Tongue (tissue), 2 donors: ENCODE data around the gene NCR1. TPM values are rescaled to one million over a fixed set of nuclear protein-coding genes. Genes with fewer than 3 reads are reported as not detected.
"Not testable (repeated sequence)": the region's sequence is repeated elsewhere in the genome, so short reads cannot be mapped to it uniquely, and the experiment has no call there.

Experiments
- DNase-seq: peaks from one replicate; pipeline ENCODE4 v3.0.0-alpha.2; 2015
- total RNA-seq: library from RNA; depleted of rRNA; stranded (reverse); fragments of >200 nt; gene quantifications from one replicate; pipeline ENCODE4 v1.2.3, GENCODE V29; 2014

Gene NCR1, protein sequence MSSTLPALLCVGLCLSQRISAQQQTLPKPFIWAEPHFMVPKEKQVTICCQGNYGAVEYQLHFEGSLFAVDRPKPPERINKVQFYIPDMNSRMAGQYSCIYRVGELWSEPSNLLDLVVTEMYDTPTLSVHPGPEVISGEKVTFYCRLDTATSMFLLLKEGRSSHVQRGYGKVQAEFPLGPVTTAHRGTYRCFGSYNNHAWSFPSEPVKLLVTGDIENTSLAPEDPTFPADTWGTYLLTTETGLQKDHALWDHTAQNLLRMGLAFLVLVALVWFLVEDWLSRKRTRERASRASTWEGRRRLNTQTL
- total RNA-seq, result not detected

GRCh38 chr19:54905803-54906511 lies at the start of gene NCR1:
NCR1 (plus strand) TSS chr19:54906148; CDS start chr19:54906188, 40 bp downstream.
- DNase-seq, result no peak

DNA sequence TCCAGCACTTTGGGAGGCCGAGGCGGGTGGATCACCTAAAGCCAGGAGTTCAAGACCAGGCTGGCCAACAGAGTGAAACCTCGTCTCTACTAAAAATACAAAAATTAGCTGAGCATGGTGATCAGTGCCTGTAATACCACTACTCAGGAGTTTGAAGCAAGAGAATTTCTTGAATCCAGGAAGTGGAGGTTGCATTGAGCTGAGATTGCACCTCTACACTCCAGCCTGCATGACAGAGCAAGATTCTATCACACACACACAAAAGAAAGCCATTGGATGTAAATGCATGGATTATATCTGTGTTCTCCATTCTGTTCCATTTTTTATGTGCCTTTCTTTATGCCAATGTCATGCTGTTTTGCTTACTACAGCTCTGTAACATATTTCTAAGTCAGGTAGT lies 47.5 kb upstream of the NCR1 start:
- DNase-seq, result not testable (repeated sequence)

- not testable (repeated sequence) for DNase-seq
Observed at GRCh38 chr19:54859421-54859820, 46.5 kb upstream of the NCR1 start.

GRCh38 chr19:54863459-54863858 lies 42.5 kb upstream of the NCR1 start:
- DNase-seq, result not testable (repeated sequence)

DNA sequence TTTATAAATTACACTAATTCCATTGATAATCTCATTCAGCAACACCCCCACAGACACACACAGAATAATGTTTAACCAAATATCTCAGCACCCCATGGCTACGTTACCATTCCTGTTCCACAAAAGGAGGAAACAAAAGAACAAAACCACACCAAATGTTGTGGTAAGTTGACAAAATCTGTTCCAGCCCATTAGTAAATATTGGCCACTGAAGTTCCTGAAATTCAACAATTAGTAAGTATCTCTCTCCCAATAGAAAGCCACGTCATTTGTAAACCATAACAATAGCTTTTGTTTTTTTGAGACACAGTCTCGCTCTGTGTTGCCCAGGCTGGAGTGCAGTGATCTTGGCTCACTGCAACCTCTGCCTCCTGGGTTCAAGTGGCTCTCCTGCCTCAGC lies 34.3 kb upstream of the NCR1 start:
- DNase-seq, result no peak

DNA sequence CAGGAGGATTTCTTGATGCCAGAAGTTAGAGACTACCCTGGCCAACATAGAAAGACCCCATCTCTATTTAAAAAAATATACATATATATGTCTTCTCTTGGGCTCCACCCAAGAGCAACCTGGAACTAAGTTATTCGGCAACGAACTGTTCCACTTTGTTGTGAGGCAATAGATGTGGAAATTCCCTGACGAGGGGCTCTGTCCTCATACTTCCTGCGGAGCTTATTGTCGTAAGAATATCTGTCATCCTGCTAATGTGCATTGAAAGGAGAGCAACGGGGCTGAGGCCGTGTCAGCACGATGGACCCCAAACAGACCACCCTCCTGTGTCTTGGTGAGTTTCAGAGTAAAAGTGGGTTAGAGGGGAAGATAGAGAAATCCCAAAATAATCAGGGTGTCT lies 32.0 kb upstream of the NCR1 start, which contains the start of gene FCAR:
TSS of gene FCAR (plus strand) at position 246 of the 400 bp plus-strand sequence. CDS start at position 301, 55 bp downstream.
- DNase-seq, result no peak

DNA sequence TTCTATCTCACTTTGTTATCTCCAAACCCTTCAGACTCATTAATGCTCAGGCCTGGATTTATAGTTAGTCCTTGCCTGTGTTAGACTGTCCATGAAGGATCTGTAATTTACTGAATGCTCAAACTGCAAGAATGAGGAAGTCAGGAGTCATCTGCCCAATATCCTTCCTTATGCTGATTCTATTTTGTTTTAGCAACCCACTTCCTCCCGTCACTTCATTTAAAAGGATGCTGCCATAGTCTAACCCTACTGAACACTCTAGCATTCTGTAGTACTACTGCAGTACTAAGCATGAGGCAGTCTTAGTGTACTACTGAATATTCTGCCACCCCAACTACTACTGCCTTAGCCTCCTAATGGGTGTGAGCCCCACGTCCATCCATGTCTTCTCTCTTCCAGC lies 30.4 kb upstream of the NCR1 start:
- no peak for DNase-seq

- DNase-seq, result no peak
Observed at GRCh38 chr19:54877471-54877870, 28.5 kb upstream of the NCR1 start.

DNA sequence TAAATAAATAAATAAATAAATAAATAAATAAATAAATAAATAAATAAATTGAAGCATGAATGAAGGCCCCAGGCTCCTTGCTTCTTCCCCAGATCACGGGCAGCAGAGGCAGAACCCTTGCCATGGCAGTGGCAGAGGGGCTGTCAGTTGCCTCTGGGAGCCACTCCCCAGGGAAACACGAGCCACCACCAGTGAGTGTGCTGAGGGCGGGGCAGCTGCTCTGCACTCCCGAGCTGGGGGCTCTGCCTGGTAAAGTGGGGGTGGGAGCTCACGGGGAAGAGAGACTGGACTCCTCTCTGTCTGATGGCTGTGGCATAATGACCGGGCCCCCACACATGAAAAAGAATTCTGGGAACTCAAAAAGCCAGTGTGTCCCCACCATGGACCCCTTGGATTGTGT lies 24.1 kb upstream of the NCR1 start:
- DNase-seq, result no peak

DNA sequence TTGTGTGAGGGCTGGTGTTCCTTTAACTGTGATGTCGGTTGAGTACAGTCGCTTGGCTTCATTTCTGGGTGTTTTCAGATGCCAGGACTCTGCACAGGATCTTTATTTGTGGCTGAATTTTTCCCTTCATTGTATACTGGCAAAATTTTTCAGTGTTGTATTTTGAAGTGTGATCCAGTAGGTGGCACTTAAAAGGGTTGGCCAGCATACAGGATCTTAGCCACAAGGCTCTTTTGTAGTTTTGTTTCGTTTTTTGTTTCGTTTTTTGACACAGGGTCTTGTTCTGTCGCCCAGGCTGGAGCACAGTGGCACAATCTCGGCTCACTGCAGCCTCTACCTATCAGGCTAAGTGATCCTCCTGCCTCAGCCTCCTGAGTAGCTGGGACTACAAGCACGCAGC lies 23.2 kb upstream of the NCR1 start:
- no peak for DNase-seq

GRCh38 chr19:54883228-54883627 lies 22.7 kb upstream of the NCR1 start:
- no peak for DNase-seq

GRCh38 chr19:54888239-54888638 lies 17.7 kb upstream of the NCR1 start:
- no peak for DNase-seq

DNA sequence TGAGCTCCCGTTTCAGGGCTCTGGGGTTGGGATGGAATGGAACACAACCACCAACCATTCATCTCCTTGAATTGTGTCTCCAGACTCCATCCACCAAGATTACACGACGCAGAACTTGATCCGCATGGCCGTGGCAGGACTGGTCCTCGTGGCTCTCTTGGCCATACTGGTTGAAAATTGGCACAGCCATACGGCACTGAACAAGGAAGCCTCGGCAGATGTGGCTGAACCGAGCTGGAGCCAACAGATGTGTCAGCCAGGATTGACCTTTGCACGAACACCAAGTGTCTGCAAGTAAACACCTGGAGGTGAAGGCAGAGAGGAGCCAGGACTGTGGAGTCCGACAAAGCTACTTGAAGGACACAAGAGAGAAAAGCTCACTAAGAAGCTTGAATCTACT lies 16.4 kb upstream of the NCR1 start:
- no peak for DNase-seq

GRCh38 chr19:54893406-54893805 lies 12.5 kb upstream of the NCR1 start:
- no peak for DNase-seq

GRCh38 chr19:54894106-54894505 lies 11.8 kb upstream of the NCR1 start:
- not testable (repeated sequence) for DNase-seq

DNA sequence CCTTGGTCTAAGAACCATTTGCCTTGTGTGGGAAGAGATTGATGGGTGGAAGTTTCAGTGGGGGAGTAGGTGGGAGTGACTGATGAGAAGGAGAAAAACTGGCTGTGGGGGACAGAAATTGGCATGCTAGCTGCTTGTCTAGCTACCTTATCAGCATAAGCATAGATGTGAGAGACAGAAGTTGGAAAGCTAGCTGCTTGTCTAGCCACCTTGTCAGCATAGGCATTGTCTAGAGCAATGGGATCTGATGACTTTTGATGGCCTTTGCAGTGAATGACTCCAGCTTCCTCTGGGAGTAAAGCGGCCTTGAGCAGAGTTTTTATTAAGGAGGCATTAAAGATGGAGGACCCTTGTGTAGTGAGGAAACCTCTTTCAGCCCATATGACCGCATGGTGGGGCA lies 9.9 kb upstream of the NCR1 start:
- DNase-seq, result no peak

GRCh38 chr19:54898685-54899084 lies 7.3 kb upstream of the NCR1 start:
- DNase-seq, result not testable (repeated sequence)

DNA sequence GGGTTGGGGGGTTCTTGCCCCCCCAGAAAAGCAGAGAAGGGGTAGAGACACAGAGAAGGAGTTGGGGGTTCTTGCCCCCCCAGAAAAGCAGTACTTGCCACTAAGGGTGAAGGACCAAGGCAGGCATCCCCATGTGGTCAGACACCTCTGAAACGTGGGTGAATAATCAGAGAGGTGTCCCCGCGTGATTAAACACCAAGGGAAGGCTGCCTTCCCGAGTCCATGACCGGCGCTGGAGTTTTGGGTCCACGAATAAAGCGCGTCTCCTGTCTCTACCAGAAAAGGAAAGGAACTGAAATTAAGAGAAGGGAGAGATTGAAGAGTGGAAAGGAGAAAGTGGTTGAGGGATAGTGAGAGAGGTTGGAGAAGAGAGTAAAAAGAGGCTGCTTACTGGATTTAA lies 6.3 kb upstream of the NCR1 start:
- not testable (repeated sequence) for DNase-seq

GRCh38 chr19:54901153-54901552 lies 4.8 kb upstream of the NCR1 start:
- not testable (repeated sequence) for DNase-seq

DNA sequence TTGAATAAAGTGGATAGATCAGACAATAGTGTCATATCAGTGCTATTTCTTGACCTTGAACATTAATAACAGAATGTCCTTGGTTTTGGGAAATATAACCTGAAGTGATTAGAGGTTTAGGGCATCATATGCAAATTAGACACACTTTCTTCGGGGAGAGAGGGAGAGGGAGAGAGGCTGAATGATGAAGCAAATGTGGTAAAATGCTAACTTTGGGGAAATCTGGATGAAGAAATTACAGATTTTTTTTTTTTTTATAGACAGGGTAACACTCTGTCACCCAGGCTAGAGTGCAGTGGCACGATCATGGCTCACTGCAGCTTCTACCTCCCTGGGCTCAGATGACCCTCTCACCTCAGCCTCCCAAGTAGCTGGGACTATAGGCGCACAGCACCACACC lies 3.9 kb upstream of the NCR1 start:
- DNase-seq, result no peak

DNA sequence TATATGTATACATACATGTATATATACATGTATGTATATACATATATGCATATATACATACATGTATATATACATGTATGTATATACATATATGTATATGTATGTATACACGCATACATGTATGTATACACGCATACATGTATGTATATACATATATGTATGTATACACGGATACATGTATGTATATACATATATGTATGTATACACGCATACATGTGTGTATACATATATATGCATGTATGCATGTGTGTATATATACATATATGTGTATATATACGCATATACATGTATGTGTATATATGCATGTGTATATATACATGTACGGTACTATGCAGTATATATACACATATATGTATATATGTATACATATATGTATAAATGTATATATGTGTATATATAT lies 2.6 kb upstream of the NCR1 start:
- no peak for DNase-seq

GRCh38 chr19:54904261-54904660 lies 1.7 kb upstream of the NCR1 start:
- not testable (repeated sequence) for DNase-seq

- DNase-seq, result no peak
Observed at GRCh38 chr19:54905421-54905802, 536 bp upstream of the NCR1 start.

DNA sequence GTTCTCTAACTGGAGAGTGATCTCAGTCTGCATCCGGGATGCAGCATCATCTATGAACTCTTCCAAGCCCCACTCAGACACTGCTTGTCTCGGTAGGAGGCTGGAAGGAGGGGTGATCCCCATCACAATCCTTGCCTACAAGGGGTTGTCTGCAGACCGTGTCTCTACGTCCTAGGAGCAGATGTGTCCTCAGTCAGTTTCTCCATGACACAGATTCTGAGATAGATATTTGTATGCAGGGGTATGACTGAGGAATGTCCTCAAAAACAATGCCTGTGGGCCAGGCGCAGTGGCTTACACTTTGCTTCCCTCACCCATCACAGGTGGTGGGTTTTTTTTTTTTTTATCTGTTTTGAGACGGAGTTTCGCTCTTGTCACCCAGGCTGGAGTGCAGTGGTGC lies 871 bp downstream of the NCR1 start:
- DNase-seq, result no peak
